ENCODE data around the gene NOXO1. TPM values are rescaled to one million over a fixed set of nuclear protein-coding genes. Genes with fewer than 3 reads are reported as not detected.

Gene NOXO1
- total RNA-seq, 4 donors from 2014 or later = 0.23 to 1.2 TPM; not detected in 2

DNA sequence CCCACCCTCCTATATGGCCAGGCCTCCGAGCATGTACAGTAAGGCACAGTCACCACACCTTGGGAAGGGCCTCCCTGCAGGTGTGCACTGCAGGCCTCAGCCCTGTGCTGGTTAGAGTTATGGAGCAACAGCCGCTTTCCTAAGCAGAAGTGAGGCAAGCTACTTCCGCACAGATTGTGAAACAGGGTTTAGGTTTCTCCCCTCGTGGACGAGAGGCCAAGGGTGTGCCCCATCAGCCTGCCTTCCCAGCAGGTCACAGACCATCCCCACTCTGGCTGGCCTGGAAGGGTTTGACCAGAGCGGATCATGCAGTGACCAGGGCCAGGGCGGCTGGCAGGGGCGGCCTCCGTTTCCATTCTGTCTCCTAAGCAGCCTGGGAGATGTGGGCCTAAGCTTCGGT lies 43.0 kb downstream of the NOXO1 start:
- no peak overlapping the region for H3K4me3 ChIP-seq (ENCODE audit: low read depth, poor library complexity, severe bottlenecking)
- no peak for TF ChIP-seq POLR2A (IDR thresholded peaks at IDR 0.05)
- TF ChIP-seq, protein P1, sequence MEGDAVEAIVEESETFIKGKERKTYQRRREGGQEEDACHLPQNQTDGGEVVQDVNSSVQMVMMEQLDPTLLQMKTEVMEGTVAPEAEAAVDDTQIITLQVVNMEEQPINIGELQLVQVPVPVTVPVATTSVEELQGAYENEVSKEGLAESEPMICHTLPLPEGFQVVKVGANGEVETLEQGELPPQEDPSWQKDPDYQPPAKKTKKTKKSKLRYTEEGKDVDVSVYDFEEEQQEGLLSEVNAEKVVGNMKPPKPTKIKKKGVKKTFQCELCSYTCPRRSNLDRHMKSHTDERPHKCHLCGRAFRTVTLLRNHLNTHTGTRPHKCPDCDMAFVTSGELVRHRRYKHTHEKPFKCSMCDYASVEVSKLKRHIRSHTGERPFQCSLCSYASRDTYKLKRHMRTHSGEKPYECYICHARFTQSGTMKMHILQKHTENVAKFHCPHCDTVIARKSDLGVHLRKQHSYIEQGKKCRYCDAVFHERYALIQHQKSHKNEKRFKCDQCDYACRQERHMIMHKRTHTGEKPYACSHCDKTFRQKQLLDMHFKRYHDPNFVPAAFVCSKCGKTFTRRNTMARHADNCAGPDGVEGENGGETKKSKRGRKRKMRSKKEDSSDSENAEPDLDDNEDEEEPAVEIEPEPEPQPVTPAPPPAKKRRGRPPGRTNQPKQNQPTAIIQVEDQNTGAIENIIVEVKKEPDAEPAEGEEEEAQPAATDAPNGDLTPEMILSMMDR (IDR thresholded peaks at IDR 0.05) = no peak
- no peak for DNase-seq (ENCODE audit: low spot score in 2 of 2)
- WGBS, 2 donors = 90 to 93% methylated on average over 10 of the region's 10 CpGs
- intact Hi-C loops (cut with DNase I; ENCODE audit: low total_unique reads) = loop anchor here (10.0 kb wide), 1 partner anchor 84 kb away; no protein-coding TSS in a partner anchor

DNA sequence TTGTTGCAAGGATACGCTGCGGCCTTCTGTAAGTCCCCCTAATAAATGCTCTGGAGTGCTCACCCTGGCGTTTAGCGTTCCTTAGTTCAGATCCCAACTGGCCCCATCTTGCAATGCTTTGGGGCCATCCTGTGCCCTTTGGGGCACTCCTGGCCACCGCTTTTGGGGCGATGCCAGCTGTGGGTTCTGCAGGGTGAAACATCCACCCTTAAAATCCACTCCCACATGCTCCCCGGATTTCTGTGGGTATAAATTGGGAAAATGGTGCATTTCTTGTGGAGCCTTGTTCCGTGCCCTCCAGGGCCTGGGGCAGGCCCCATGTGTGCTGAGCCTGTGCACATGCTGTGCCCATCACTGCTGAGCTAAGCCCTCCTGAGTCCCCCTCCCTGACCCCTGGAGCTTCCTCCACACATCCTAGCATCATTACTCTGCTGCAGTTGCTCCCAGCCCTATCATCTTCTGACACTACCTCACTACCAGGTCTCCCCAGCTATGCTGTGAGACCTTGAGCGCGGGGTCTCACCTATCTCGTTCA lies 44.3 kb downstream of the NOXO1 start:
- H3K4me3 ChIP-seq (ENCODE audit: low read depth, poor library complexity, severe bottlenecking) = no peak overlapping the region
- intact Hi-C loops (cut with DNase I; ENCODE audit: low total_unique reads) = loop anchor here (10.0 kb wide), 1 partner anchor 82 kb away; no protein-coding TSS in a partner anchor
- no peak for TF ChIP-seq POLR2A (IDR thresholded peaks at IDR 0.05)
- TF ChIP-seq, protein P1 (IDR thresholded peaks at IDR 0.05) = no peak
- WGBS, 2 donors = 92 to 94% methylated on average over 11 of the region's 11 CpGs
- DNase-seq (ENCODE audit: low spot score in 2 of 2) = no peak

DNA sequence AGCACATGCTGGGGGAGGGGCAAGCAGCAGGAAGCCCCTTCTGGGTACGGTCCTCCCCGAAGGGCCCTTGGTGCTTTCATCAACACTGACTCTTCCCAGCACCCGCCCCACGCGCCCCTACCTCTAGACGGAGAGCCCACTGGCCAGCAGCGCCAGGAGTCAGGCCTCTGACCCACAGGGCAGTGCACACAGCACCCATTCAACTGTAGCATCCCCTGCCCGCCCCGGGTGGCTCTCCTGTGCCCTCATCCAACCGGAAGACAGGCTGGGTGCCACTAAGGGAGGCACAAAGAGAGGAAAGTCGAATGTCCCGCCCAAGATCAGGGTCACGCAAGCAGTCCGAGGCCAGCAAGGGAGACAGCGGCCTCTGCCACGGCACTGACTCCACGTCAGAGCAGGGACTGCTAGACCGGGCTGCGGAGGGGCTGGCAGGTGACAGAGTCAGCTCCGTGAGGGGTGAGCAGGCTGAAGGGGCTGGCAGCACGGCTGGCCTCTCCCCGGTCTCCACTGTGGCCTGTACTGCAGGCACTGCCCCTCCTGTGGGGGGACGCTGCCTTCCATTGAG lies 48.1 kb downstream of the NOXO1 start:
- H3K4me3 ChIP-seq (ENCODE audit: low read depth, poor library complexity, severe bottlenecking) = no peak overlapping the region
- no peak for TF ChIP-seq POLR2A (IDR thresholded peaks at IDR 0.05)
- TF ChIP-seq, protein P1 (IDR thresholded peaks at IDR 0.05) = no peak
- DNase-seq (ENCODE audit: low spot score in 2 of 2) = no peak
- intact Hi-C loops (cut with DNase I; ENCODE audit: low total_unique reads) = loop anchor here (10.0 kb wide), 1 partner anchor 78 kb away; no protein-coding TSS in a partner anchor
- 70 to 72% methylated on average over 22 to 23 of the region's 23 CpGs for WGBS, 2 donors

DNA sequence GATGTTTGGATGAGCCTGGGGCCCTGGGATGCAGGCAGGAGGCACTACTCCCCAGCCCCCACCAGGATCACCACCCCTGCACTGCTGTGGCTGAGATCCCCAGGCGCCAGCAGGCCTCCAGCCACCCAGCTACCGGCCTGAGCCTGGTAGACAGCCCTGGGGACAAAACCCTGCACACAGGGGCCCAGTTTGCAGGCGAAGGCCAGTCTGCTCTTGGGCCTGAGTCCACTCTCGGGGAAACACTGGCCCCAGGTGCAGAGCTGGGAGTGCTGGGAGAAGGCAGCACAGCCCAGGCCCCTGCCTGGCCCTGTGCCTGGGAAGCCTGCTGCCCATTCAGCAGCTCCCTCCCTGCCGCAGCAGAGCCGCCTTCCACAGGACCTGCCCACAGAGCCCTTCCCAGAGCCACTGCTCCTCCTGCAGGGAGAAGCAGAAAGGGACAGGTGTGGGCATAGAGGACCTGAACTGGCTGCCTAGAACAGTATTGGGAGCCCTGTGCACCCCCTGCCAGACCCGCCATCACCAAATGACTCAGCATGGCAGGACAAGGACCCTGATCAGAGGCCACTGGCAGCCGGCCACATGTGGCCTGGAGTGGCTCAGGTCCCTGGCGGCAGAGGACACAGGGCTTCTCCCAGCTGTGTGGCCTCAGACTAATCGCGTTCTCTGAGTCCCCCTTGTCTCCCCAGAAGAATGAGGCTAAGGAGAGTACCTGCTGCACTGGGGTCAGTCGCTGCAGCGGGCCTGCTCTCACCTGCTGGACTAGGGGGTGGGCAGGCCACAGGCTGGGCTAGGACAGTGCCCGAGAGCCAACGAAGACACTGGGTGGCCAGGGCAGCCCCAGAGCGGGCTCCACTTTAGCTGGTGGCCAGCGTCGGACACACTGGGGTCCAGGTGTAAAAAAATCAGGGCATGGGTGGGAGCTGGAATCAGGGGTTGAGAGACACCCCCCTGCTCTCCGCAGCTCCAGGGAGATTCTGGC lies 48.9 kb downstream of the NOXO1 start:
- TF ChIP-seq POLR2A (IDR thresholded peaks at IDR 0.05) = no peak
- TF ChIP-seq, protein P1 (IDR thresholded peaks at IDR 0.05) = no peak
- intact Hi-C loops (cut with DNase I; ENCODE audit: low total_unique reads) = loop anchor here (10.0 kb wide), 1 partner anchor 78 kb away; no protein-coding TSS in a partner anchor
- WGBS, 2 donors = 79 to 80% methylated on average over 12 to 17 of the region's 19 CpGs
- H3K4me3 ChIP-seq (ENCODE audit: low read depth, poor library complexity, severe bottlenecking) = no peak overlapping the region
- no peak for DNase-seq (ENCODE audit: low spot score in 2 of 2)

DNA sequence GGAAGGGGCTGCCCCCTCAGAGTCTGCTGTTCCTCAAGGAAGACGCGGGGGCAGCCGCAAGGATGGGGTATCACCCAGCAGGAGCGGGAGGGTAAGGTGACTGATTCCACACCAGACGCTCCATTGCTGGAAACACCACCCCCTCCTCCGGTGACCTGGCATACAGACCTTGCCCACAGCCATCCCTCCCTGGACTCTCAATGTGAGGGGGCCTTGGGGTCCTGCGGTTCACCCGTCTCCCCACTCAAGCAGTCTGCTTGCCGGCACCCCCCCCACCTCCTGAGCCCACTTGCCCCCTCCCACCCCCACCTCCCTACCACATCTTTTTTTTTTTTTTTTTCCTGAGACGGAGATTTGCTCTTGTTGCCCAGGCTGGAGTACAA lies 50.9 kb downstream of the NOXO1 start:
- TF ChIP-seq, protein P1 (IDR thresholded peaks at IDR 0.05) = no peak
- no peak for TF ChIP-seq POLR2A (IDR thresholded peaks at IDR 0.05)
- WGBS, 2 donors = 48 to 50% methylated on average over 6 to 10 of the region's 10 CpGs
- intact Hi-C loops (cut with DNase I; ENCODE audit: low total_unique reads) = loop anchor here (10.0 kb wide), 1 partner anchor 76 kb away; no protein-coding TSS in a partner anchor
- H3K4me3 ChIP-seq (ENCODE audit: low read depth, poor library complexity, severe bottlenecking) = no peak overlapping the region
- no peak for DNase-seq (ENCODE audit: low spot score in 2 of 2)

Measured in lower leg skin (tissue), 4 donors.